Dermis blood vessel endothelial cell (primary cell): Measurements from ENCODE around the gene TPRG1. TPM values are rescaled to one million over a fixed set of nuclear protein-coding genes. Genes with fewer than 3 reads are reported as not detected.
"Not testable (repeated sequence)": the region's sequence is repeated elsewhere in the genome, so short reads cannot be mapped to it uniquely, and the experiment has no call there.

ENCODE experiments used
- DNase-seq: peaks from one replicate; pipeline ENCODE4 v3.0.0; 2010
- total RNA-seq: library from RNA; depleted of rRNA; stranded (reverse); fragments of >200 nt; gene quantifications from 2 replicates; pipeline ENCODE4 v1.2.3, GENCODE V29; 2014

Gene TPRG1
- total RNA-seq, 1 donor from 2014 or later, result not detected

DNA sequence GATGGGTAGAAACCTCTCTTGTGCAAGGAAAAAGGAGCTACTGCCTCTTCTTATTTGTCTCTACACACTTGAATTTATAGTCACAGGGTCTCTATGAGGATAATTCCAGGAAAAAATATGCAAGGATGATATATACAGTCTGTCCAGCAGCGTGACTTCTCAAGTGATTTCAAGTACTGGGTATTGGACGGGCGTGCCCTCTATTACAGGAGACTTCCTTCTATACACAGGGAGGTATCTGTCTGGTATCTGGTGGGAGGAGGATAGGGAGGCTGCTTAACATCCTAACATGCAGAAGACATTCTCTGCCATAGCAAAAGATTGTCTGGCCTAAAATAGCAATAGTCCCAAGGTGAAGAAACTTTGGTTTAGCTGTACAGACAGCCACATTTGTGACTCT, 146.1 kb downstream of the TPRG1 start:
- DNase-seq, result no peak

DNA sequence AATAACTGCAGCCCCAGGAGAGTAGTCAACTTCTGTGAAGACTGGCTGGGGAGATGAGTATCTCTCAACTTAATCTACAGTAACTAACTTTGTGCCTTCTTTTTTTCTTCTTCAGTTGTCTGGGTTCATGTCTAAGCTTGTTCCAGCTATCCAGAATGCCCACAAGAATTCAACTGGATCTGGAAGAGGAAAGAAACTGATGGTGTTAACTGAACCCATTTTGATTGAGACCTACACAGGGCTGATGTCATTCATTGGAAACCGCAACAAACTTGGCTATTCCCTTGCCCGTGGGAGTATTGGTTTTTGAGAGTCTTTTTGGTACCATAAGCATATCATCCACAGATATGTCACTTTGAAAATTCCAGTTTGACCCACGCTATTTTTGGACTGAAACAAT, 148.7 kb downstream of the TPRG1 start:
- no peak for DNase-seq

DNA sequence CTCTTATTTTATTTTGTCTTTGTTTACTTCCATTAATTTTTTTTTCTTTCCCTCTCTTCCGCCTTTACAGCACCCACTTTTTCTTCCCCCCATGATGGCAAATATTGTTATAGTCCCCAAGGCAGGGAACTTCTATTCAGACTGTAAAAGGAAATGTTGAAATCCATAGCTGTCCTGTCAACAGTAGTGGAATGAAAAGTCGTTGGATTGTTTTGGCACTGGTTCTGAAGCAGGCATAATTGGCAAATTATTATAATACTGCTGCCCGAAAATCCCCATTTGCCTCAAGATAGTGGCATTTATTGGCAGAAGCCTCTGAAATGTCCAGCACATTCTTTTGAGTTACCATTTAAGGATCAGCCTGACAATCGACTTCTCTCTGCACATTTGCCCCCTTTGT, 150.6 kb downstream of the TPRG1 start:
- no peak for DNase-seq

DNA sequence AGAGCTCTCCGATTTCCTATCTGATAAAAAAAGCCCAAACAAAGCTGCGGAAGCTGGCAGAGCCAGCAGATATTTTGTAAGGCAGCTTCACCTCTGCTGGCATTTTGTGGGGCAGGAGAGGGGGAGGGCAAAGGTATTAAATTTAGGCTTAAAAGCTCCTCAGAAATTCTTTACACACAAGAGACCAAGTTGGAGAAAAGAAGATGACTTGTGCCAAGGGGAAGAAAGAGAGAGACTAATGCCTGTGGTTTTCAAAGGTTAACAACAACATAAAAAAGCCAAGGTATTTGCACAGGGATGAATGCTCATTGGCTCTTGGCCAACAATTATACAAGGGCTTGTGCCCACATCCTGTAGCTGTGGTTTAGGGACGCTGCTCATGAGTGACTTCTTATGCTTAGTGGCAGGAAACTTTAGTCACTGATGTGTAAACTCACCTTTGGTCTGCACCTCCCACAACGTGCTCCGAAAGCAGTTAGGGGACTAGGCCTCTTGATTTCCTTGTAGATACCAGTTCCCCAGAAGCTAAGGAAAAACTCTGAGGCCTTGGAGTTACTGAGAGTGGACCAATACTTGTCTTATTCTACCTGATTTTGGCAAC, 152.9 kb downstream of the TPRG1 start:
- DNase-seq, result peak; percentile 1

DNA sequence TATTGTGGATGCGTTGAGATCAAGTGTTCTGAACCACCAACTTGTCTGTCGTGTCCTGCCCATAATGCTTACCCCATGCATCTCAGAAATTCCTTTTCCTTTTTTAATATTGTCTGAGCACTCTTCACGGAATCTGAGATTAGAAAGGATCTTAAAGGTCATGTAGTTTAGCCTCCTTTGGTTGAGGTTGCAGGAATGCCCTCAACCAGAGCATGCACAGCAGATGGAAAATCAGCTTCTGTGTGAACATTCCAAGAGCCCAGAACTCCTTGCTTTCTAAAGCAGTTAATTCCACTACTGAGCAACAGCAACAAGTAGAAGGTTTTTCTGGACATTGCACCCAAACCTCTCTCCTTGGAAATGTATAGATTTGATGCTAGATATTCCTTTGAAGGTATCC, 153.7 kb downstream of the TPRG1 start:
- no peak for DNase-seq

DNA sequence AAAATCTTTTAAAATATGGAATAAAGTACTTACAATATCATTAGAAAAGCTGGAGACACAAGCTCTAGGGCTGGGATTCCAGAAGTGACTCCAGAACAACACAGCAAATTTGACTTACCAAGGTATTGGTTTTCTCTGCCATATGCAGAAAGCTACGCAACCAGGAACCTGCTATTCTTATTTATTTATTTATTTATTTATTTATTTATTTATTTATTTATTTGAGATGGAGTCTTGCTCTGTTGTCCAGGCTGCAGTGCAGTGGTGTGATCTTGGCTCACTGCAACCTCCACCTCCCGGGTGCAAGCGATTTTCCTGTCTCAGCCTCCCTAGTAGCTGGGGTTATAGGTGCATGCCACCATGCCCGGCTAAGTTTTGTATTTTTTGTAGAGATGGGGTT, 157.9 kb downstream of the TPRG1 start:
- DNase-seq, result not testable (repeated sequence)

DNA sequence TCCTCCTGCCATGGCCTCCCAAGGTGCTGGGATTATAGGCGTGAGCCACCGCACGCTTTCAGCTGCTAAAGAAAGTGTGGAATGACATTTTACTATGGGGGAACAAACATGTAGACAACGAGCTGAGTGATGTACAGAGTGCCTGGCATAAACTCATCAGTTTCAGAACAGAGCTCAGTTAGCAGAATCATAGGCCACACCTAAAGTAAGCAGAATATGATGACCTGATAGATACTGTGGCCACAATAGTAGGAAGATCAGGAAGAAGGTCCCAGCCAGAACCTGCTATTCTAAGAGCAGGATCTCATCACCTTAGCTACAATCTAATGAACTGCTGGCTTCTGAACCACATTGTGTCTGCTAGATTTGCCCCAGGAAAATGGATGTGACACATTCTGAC, 158.3 kb downstream of the TPRG1 start:
- DNase-seq, result no peak

DNA sequence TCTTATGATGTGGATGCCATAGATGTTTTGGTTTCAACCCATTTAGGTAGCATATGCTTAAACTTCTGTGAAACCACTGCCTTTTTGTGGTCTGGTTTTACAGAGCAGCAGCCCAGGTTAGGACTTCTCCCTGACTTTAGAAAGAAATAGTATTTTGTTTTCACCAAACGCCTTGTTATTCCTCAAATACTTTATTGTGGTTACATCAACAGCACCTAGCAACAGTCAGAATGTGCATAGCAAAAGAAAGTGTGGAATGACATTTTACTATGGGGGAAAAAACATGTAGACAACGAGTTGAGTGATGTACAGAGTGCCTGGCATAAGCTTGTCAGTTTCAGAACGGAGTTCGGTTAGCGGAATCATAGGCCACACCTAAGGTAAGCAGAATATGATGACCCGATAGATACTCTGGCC, 159.2 kb downstream of the TPRG1 start:
- DNase-seq, result no peak

DNA sequence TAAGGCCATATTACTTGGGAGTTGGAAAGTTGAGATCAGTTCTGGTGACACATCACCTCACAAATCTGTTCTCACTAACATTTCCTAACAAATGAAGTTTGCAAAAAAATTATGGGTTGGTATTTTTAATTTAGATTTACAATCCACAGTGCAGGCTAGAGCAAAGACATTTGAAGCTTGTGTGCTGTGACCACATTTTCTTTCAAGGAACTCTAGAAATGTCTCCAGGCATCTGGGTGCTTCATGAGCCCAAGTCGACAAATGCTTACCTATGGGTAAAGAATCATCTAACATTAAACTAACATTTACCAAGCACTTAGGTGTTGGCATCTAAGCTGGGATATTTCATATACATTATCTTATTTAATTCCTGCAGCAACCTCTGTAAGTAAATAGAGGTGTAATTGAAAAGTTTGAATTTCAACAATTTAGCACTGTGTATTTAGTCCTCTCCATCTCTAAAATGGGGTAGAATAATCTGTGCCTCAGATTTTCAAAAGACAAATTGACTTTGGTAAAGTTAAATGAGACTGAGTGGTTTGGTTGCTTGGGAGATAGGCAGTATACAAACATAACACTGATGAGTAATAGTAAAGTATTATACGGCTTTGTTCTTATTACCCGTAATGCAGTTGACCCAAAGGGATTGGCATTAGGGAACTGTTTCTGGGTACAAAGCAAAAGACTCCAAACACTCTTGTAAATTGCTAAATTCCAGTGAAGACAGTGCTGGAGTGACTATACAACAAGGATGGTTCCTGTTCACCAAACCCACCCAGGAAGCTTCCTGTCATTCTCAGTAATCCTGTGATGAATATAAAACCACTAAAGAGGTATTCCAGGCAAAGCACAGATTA, 162.5 kb downstream of the TPRG1 start:
- no peak for DNase-seq

DNA sequence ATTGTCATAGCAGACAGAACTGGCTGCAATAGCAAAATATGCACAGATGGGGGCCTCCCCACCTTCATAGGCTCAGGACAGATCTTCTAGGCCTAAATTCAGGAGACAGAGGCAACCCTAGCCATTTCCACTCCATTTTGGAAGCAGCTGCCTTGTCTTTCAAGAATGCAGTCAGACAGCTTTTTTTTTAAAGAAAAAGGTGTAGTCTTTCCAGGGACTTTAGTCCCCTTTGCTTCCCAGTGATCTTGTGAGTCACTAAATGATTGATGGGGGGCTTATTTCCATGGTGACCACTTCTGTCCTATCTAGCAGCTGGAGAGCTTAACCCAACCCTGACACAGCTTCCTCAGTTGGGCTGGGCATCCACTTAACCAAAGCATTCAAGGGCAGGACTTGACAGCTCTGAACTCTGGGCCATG, 165.9 kb downstream of the TPRG1 start:
- DNase-seq, result no peak

DNA sequence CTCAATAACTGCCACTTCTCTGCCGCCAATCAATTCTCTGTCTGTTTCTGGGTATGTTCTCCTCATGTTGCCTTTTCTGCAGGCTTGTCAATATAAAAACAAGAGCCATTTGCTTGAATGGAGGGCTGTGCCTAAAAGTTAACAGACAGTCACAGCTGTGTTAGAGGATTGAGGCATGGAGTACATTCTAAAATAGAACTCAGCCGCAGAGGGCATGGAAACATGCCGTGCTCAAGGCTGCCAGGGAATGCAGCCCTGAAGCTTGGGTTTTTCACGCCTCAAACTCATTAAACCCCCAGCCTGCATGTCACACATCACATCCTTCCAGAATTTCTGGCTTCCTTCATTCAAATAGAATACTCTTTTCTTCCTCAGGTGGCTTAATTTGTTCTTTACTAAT, 166.6 kb downstream of the TPRG1 start:
- DNase-seq, result no peak

DNA sequence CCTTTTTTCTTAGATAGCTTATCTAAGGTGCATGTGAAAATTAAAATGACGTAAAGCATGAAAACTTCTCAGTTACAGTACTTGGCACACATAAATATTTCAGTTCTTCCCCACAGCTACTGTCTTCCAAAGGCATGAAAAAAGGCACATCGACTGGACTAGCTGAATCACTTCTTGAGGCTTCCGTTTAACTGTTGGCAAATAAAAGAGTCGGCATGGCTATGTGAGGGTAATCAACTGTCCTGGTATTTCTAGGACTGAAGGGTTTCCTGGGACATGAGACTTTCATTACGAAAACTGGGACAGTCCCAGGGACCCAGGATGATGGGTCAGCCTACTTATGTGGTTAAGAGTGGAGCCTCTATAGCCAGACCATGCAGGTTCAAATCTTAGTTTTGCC, 168.2 kb downstream of the TPRG1 start:
- no peak for DNase-seq

DNA sequence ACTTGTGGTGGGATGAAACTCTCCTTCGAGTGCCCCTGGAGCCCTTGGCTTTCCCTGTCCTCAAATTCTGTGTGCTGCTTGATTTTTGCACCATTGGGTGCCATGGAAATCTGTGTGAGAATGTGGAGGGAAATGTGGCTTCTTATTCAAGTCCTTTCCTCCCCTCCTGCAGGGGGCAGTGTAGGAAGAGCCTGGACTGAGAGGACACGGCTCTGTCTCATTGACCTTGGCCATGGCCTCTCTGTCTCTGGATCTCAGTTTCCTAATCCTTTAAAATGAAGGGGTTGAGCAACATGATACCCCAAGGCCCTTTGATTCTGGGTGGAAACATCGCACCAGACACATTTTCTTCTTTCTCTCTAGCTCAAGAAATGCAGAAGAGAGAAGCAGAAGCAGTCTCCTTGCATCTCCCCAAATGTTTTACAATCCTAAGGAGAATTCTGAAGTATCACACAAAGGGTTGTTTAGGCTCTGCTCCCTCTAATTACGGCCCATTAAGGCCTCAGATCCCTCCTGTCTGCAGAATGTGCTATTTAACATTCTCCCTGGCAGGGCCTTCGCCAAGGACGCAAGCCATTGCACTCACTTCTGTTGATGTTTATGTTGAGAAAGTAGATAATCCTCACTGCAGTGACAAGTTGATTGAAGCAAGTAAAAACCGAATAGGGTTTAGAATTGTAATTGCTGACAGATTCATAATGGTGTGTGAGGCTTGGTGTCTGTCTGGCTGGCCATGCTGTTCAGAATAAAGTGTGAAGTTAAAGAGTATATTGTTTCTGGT, 169.1 kb downstream of the TPRG1 start:
- no peak for DNase-seq

DNA sequence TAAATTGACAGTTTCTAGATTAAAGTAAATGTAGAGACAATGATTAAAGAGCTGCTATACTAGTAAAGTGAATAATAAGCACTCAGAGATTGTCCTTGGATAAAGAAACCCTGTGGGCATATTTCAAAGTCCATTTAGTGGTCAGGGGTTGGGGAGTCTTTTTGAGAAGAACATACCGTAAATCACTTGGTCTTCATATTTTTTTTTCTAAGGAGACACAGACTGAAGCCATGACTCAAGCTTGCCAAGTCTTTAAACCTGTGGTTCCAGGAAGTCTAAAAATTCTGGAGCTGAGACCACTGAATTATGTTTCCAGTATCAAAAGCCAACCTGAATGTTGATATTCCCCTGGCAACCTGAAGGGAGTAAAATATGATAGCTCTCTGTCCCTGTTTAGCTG, 171.0 kb downstream of the TPRG1 start:
- DNase-seq, result no peak

DNA sequence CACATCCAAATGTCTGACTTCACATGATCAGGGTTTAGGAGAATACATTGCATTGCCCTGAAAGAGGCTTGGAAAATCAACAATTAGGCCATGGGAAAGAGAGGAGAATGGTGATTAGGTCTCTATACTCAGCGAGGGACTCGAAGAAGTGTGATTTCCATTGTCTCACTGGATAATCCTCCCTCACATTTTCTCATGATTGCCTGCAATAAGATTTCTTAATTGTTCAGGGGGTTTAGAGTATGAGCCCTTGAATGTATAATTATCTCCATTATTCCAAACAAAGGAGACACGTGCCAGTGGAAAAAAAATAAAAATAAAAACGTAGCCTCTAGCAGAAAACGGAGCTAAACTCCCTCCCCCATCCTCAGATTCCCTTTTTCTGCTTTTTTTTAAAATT, 173.2 kb downstream of the TPRG1 start:
- no peak for DNase-seq

DNA sequence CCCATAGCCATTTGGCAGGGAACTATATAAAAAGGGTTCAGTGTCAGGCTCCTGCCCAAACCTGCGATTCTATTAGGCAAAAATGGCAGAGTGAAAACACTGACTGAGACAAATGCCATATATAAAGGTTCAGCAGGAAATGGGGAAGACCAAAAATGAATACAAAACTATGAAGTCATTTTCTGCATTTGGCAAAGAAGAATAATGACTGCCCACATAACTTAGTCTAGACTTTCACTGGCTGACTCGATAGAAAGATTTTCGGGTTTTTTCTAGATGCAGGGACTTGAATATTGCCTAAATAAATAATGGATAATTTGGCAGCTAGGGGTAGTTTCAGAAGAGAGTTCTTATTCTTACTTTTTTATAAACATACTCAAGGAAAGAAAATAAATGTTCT, 178.0 kb downstream of the TPRG1 start:
- no peak for DNase-seq

DNA sequence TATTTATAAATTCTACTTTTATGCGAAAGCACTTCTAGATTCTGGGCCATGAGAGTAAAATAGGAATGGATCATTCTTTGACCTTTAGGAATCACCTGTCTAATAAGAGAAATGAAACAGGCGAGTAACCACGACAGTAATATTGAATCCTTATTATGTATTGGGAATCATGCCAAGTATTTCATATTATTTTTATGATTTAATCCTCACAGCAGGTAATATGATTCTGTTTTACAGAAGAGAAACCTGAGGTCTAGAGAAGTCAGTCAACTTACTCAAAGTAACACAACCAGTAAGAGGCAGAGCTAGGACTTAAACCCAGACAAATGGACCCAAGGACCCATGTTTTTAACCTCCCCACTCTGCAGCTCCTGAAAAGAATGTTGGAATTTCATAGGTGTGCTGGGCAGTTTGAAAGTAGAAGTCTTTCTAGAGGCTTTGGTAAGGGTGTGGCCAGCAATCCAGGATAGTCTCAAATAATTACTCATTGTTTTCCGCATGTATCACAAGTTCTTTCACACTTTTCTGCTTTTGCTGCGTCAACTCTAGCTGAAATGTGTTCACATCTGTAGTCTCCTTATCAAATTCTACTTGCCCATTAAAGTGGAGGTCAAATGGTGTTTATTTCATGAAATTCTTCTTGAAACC, 181.7 kb downstream of the TPRG1 start:
- DNase-seq, result no peak

DNA sequence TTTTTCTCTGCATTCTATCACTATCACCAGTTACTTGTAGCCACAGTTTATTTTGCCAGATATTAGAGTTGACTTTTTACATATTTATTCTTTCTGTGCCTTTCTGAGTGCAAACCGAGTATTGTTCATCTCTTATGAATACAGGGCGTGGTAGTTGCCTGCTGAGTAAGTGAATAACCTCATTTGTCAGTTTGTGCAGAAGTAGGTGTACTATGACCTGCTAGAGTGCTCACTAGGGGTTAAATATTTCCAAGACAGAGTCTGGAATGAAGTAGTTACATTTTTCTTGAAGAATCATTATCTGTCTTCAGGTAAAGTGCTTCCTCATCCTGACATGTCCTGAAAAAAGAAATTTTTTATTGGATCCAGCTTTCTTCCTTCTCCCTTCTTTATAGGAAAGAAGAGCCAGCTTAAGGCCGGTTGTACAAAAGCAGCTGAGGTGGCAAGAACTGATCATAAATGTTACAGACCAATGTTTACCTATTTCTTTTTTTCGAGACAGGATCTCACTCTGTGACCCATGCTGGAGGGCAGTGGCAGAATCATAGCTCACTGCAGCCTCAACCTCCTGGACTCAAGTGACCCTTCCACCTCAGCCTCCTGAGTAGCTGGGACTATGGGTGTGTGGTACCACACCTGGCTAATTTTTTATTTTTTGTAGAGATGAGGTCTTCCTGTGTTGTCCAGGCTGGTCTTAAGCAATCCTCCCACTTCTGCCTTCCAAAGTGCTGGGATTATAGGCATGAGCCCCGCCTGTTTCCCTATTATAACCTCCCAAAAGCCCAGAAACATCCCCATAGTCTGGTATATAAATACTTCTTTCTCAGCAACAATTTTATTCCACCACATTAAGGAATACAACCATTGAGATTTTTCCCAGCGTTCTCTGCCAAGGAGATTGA, 182.5 kb downstream of the TPRG1 start:
- no peak for DNase-seq

DNA sequence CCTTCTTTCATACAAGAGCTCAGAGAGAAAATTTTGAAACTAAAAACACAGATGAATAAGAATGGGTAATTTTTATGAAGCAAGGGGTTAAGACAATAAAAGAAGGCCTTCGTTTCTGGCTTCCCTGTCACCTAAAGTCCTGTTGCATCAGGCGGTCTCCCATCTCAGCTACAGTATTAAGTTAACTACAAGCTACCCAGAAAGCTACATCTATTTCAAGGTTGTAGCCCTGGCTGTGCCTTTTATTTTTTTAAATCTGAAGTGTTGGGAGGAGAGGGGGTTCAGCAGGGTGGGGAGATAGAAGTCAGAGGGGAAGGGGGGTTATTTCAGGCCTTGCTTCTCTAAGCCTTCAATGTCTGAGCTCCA, 183.3 kb downstream of the TPRG1 start:
- no peak for DNase-seq

DNA sequence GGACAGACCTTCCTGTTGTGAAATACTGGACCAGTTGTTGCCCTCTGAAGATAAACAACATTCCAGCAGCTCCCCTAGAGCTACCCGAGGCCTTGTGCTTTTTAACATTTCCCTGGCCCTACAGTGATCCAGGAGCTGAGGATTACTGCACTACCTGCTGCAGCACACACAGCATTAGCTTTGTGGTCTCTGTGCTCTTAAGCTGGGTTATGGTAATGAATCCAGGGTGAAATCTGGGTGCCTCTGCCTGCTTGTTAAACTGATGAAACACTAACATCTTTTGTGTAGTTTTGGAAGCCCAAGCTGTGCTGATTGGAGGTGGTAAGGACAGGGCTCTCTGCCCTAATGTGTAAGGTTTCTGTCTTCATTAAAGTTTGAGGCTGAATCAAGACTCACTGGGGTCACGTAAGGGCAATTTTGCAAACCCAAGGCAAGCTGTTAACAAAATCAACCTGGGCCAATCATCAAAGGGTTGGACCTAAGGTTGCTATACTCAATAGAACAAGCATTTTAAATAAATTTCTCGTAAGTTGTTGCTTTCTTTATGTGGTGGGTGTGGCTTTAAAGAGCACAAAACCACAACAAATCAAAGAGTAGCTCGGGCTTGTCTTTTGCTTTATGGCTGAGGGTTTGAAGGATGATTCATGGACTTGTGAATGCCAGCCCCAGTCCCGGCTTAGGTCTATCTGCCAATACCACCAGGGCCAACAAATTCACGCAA, 183.9 kb downstream of the TPRG1 start:
- DNase-seq, result no peak

DNA sequence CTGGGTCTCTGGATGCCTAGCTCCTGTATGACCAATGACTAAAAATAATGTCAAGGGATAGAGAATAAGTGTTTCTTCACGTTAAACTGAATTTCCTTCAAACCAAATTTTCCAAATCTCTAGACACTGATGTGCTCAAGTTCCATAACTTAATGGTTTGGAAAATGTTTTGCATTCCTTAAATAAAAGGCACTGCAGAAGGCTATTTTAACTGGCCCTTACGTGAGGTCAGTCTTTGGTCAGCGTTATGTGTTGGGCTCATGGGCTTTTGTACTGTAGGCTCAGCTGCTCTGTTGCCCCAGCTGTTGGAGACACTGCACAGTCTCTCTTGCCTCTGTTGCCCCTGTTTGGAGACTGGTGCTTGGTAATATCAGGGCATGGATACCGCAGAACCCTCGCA, 188.5 kb downstream of the TPRG1 start:
- DNase-seq, result no peak
